Mesenchymal stem cell (in vitro differentiated cells and primary cell): ENCODE results near the gene PATE2.

Experiments used
- DNase-seq: peaks from one replicate; pipeline ENCODE4 v3.0.0-alpha.2; 2013
- H2AFZ ChIP-seq: one replicate; pipeline ENCODE4 v1.6.1; 2013; ENCODE audit warnings: low read depth, mild to moderate bottlenecking, control low read depth, inconsistent platforms, low read length, moderate library complexity
- H2AK5ac ChIP-seq: 2 replicates; pipeline ENCODE4 v1.6.1; 2013; ENCODE audit warnings: low read length, moderate library complexity, mild to moderate bottlenecking, inconsistent platforms; ENCODE audit not compliant: severe bottlenecking
- H2BK120ac ChIP-seq: one replicate; pipeline ENCODE4 v1.6.1; 2013; ENCODE audit warnings: low read depth, mild to moderate bottlenecking, inconsistent platforms, low read length, moderate library complexity
- H2BK12ac ChIP-seq, 2 experiments: one replicate each; pipeline ENCODE4 v1.6.1; 2013; ENCODE audit warnings: inconsistent platforms in 2 of 2, low read length in 2 of 2, mild to moderate bottlenecking in 2 of 2, moderate library complexity in 2 of 2, control low read depth in 1 of 2
- H2BK15ac ChIP-seq: one replicate; pipeline ENCODE4 v1.6.1; 2013; ENCODE audit warnings: mild to moderate bottlenecking, low read depth, inconsistent platforms; ENCODE audit not compliant: poor library complexity, severe bottlenecking
- H2BK5ac ChIP-seq: 2 replicates; pipeline ENCODE4 v1.6.1; 2013; ENCODE audit warnings: low read depth, mild to moderate bottlenecking, low read length, control low read depth, inconsistent platforms; ENCODE audit not compliant: poor library complexity, severe bottlenecking
- H3K14ac ChIP-seq, 2 experiments: one replicate each; pipeline ENCODE4 v1.6.1; 2013; ENCODE audit warnings: inconsistent platforms in 2 of 2, low read length in 2 of 2, control low read depth in 1 of 2, mild to moderate bottlenecking in 1 of 2, moderate library complexity in 1 of 2
- H3K18ac ChIP-seq, 2 experiments: one replicate each; pipeline ENCODE4 v1.6.1; 2013; ENCODE audit warnings: inconsistent platforms in 2 of 2, low read length in 2 of 2, control low read depth in 1 of 2, low read depth in 1 of 2, mild to moderate bottlenecking in 1 of 2
- H3K23ac ChIP-seq, 2 experiments: one replicate each; pipeline ENCODE4 v1.6.1; 2013; ENCODE audit warnings: inconsistent platforms in 2 of 2, low read length in 2 of 2, mild to moderate bottlenecking in 2 of 2, moderate library complexity in 2 of 2, control low read depth in 1 of 2
- H3K27ac ChIP-seq: 2 replicates; pipeline ENCODE4 v1.5.1; 2013; ENCODE audit warnings: mild to moderate bottlenecking, moderate library complexity, low read length, control low read depth, inconsistent platforms; ENCODE audit not compliant: poor library complexity, severe bottlenecking
- H3K27me3 ChIP-seq, 2 experiments: 2 replicates each; pipeline versions ENCODE4 v1.6.1 to v1.7.0; 2013; ENCODE audit warnings: low read length in 2 of 2, mild to moderate bottlenecking in 2 of 2, moderate library complexity in 2 of 2, control low read depth in 1 of 2, inconsistent platforms in 1 of 2; ENCODE audit not compliant: control insufficient read depth in 1 of 2, insufficient read depth in 1 of 2
- H3K36me3 ChIP-seq, 2 experiments: 2 replicates each; pipeline versions ENCODE4 v1.6.1 to v1.7.0; 2013; ENCODE audit warnings: low read length in 2 of 2, control low read depth in 1 of 2, inconsistent platforms in 1 of 2, low read depth in 1 of 2, mild to moderate bottlenecking in 1 of 2; ENCODE audit not compliant: insufficient read depth in 2 of 2, control insufficient read depth in 1 of 2
- H3K4ac ChIP-seq, 2 experiments: one replicate each; pipeline ENCODE4 v1.6.1; 2013; ENCODE audit warnings: inconsistent platforms in 2 of 2, low read length in 2 of 2, mild to moderate bottlenecking in 2 of 2, moderate library complexity in 2 of 2, control low read depth in 1 of 2, low read depth in 1 of 2
- H3K4me1 ChIP-seq: 2 replicates; pipeline ENCODE4 v1.6.1; 2013; ENCODE audit warnings: low read depth, low read length, control low read depth; ENCODE audit not compliant: control insufficient read depth, insufficient read depth
- H3K4me2 ChIP-seq: 2 replicates; pipeline ENCODE4 v1.6.1; 2013; ENCODE audit warnings: low read length, mild to moderate bottlenecking, inconsistent platforms; ENCODE audit not compliant: poor library complexity, severe bottlenecking
- H3K4me3 ChIP-seq, 2 experiments: 2 replicates each; pipeline versions ENCODE4 v1.5.1 to v1.7.0; 2013; ENCODE audit warnings: low read length in 2 of 2, mild to moderate bottlenecking in 2 of 2, control low read depth in 1 of 2, low read depth in 1 of 2; ENCODE audit not compliant: insufficient read depth in 1 of 2
- H3K79me1 ChIP-seq: replicated peaks from 2 replicates; pipeline ENCODE4 v1.6.1; 2013; ENCODE audit warnings: mild to moderate bottlenecking, control low read depth, low read length, inconsistent platforms; ENCODE audit not compliant: poor library complexity, severe bottlenecking
- H3K9ac ChIP-seq: 2 replicates; pipeline ENCODE4 v1.7.0; 2013; ENCODE audit warnings: mild to moderate bottlenecking, low read length, moderate library complexity
- H3K9me3 ChIP-seq: 2 replicates; pipeline ENCODE4 v1.7.0; 2013; ENCODE audit warnings: mild to moderate bottlenecking, low read length; ENCODE audit not compliant: control insufficient read depth
- H4K8ac ChIP-seq: one replicate; pipeline ENCODE4 v1.6.1; 2013; ENCODE audit warnings: inconsistent platforms, mild to moderate bottlenecking, low read length, moderate library complexity
- H4K91ac ChIP-seq: one replicate; pipeline ENCODE4 v1.6.1; 2013; ENCODE audit warnings: mild to moderate bottlenecking, low read length, inconsistent platforms
- WGBS: methylation state at CpG from one replicate; pipeline ENCODE4 v1.1.7; 2013; ENCODE audit warnings: mixed read lengths; 5-methylcytosine and 5-hydroxymethylcytosine counted together

Gene PATE2

GRCh38 chr11:125756050-125756449 is 22.6 kb downstream of the PATE2 start:
- Histone ChIP-seq H4K8ac (no peak overlapping the region), H2BK15ac (no peak overlapping the region), H3K4me1 (no peaks in the 10 kb centered on the region), H3K27ac (no peak overlapping the region), H3K4me2 (no peak overlapping the region), H3K27me3 (no peaks in the 10 kb centered on the region), H2AK5ac (no peak overlapping the region), H3K4ac (no peak overlapping the region), H2BK5ac (no peak overlapping the region), H3K36me3 (no peaks in the 10 kb centered on the region), H2BK120ac (no peak overlapping the region), H3K23ac (no peak overlapping the region), H2AFZ (no peak overlapping the region), H3K9me3 (no peaks in the 10 kb centered on the region), H3K9ac (no peak overlapping the region), H3K18ac (no peak overlapping the region), H4K91ac (no peak overlapping the region), H2BK12ac (no peak overlapping the region), H3K79me1 (no peaks in the 10 kb centered on the region), H3K14ac (no peak overlapping the region), H3K4me3 (no peak overlapping the region)
- DNase-seq = no peak
- WGBS = 70% methylated on average over 7 of the region's 7 CpGs

GRCh38 chr11:125750629-125751028 is 28.0 kb downstream of the PATE2 start:
- Histone ChIP-seq H2AK5ac (no peak overlapping the region), H3K9ac (no peak overlapping the region), H2BK120ac (no peak overlapping the region), H3K4me3 (no peak overlapping the region), H2AFZ (no peak overlapping the region), H3K9me3 (no peaks in the 10 kb centered on the region), H2BK15ac (no peak overlapping the region), H3K36me3 (no peaks in the 10 kb centered on the region), H3K23ac (no peak overlapping the region), H3K4me1 (no peaks in the 10 kb centered on the region), H3K79me1 (no peaks in the 10 kb centered on the region), H4K8ac (no peak overlapping the region), H3K4me2 (no peak overlapping the region), H3K4ac (no peak overlapping the region), H2BK12ac (no peak overlapping the region), H4K91ac (no peak overlapping the region), H3K14ac (no peak overlapping the region), H3K27ac (no peak overlapping the region), H3K27me3 (peaks cover 15 to 18% of the 10 kb centered on the region in 2 experiments), H2BK5ac (no peak overlapping the region), H3K18ac (no peak overlapping the region)
- WGBS = 46% methylated on average over 2 of the region's 2 CpGs
- no peak for DNase-seq

GRCh38 chr11:125745979-125746378 is 32.6 kb downstream of the PATE2 start, which contains the start of gene PATE1:
TSS of gene PATE1 (plus strand) at chr11:125746279. CDS start at chr11:125746305, 26 bp downstream.
- Histone ChIP-seq H2BK120ac (no peak within 1 kb of the TSS), H3K27me3 (peaks cover 22 to 36% of the 10 kb centered on the region in 2 experiments), H3K4me1 (no peaks in the 10 kb centered on the region), H3K18ac (no peak within 1 kb of the TSS), H2BK15ac (no peak within 1 kb of the TSS), H3K14ac (no peak within 1 kb of the TSS), H3K36me3 (no peaks in the 10 kb centered on the region), H3K79me1 (no peaks in the 10 kb centered on the region), H4K91ac (no peak within 1 kb of the TSS), H2AFZ (no peak within 1 kb of the TSS), H2BK5ac (no peak within 1 kb of the TSS), H3K4me3 (no peak within 1 kb of the TSS), H3K4ac (no peak within 1 kb of the TSS), H3K4me2 (no peak within 1 kb of the TSS), H3K27ac (no peak within 1 kb of the TSS), H4K8ac (no peak within 1 kb of the TSS), H3K23ac (no peak within 1 kb of the TSS), H2BK12ac (no peak within 1 kb of the TSS), H3K9me3 (no peaks in the 10 kb centered on the region), H2AK5ac (no peak within 1 kb of the TSS), H3K9ac (no peak within 1 kb of the TSS)
- no peak for DNase-seq
- 81% methylated on average over 3 of the region's 3 CpGs for WGBS

- Histone ChIP-seq H2AK5ac (no peak overlapping the region), H3K79me1 (no peaks in the 10 kb centered on the region), H2BK15ac (no peak overlapping the region), H2BK12ac (no peak overlapping the region), H3K9me3 (no peaks in the 10 kb centered on the region), H3K18ac (no peak overlapping the region), H4K91ac (no peak overlapping the region), H2BK120ac (no peak overlapping the region), H3K4me2 (no peak overlapping the region), H3K9ac (no peak overlapping the region), H2BK5ac (no peak overlapping the region), H3K23ac (no peak overlapping the region), H3K36me3 (no peaks in the 10 kb centered on the region), H3K4me3 (no peak overlapping the region), H3K14ac (no peak overlapping the region), H3K4me1 (no peaks in the 10 kb centered on the region), H2AFZ (no peak overlapping the region), H3K27ac (no peak overlapping the region), H4K8ac (no peak overlapping the region), H3K27me3 (peaks cover 22 to 36% of the 10 kb centered on the region in 2 experiments), H3K4ac (no peak overlapping the region)
- WGBS = 92% methylated on average over 1 of the region's 1 CpG
- DNase-seq = no peak
These were observed 34.9 kb downstream of the PATE2 start for GRCh38 chr11:125743681-125744080.
